MM.1S (cell line): ENCODE data around the gene FEM1C.

Experiments
- CTCF ChIP-seq: fragments of 300-600 bp; sonication (generic); IDR thresholded peaks from 2 replicates; pipeline ENCODE4 v1.5.1; 2016; ENCODE audit warnings: antibody characterized with exemption, low read length, mixed read lengths
- EZH2 ChIP-seq: fragments of 300-600 bp; sonication (generic); optimal IDR thresholded peaks from 2 replicates; pipeline ENCODE3; 2017; ENCODE audit warnings: low read depth, mild to moderate bottlenecking, antibody characterized with exemption, low read length, mixed read lengths
- EZH2phosphoT487 ChIP-seq: fragments of 300-600 bp; sonication (generic); IDR thresholded peaks from 2 replicates; pipeline ENCODE4 v1.6.1; 2018; ENCODE audit warnings: antibody characterized with exemption, low read length

DNA sequence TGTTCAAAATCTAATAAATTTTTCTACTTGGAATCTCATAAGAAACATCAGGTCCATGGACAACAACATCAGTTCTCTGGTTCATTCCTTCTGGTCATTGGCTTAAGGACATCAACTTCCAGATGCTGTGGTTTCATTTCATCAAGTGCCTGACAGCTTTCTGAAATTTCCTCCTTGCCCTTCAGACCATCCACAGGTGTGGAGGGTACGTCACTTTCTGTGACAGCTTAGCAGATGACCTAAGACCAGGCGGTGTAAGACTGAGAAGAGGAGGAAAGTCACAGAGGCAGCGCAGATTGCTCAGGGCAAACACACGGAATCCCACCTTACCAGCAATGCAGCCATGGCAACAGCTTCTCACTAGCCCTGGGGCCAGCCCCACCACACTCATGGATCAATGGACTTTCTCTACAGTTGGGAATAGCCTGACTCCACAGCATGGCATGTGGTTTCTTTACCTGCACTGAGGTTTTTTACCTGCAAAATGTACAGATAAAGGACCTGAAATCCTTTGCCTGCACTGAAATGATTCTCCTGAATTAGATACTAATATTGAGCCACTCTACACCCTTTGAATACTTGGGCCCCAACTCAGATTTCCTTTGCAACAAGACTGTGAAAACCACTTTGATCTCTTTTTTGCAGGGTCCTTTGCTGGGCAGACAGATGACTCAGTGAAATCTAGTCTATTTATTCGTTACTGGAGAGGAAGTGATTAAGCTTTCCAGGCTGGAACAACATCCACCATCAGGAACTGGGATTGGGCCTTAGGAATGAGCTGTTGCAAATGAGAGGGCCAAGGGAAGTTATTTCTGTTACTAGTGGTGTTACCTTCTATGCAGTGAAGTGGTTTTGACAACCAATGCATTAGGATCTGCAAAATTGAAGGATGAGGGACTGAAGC lies 30.8 kb upstream of the FEM1C start:
- TF ChIP-seq CTCF = no peak
- TF ChIP-seq EZH2phosphoT487 = no peak
- TF ChIP-seq EZH2 = no peak
